HG03439 (cell line): Measurements from ENCODE around the gene FMO4.
"Not testable (repeated sequence)": the region's sequence is repeated elsewhere in the genome, so short reads cannot be mapped to it uniquely, and the experiment has no call there.

Experiments
- ATAC-seq: cut with Tn5 transposase; IDR thresholded peaks from one replicate; pipeline ENCODE4 v1.9.1; 2021; ENCODE audit warnings: mild to moderate bottlenecking, moderate library complexity; ENCODE audit not compliant: unreplicated experiment

FMO4 gene

DNA sequence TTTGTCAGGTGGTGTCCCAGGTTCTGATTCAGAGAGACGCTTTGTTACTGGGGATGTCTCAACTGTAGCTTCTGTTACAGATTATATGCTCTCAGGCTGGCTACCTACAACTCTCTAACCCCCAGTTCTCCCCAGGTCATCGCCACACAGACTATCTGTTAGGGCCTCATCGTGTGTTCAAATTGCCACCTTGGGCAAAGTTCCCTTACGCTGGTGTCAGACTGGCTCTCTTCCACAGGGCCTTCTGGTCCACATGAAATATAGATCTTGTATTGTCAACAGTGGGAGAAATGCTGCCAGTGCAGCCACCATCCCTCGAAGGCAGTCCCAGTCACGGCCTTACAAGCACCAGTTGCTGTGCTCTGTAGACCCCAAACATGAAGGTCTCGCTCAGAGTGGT lies 15.3 kb downstream of the FMO4 start:
- no peak for ATAC-seq

- no peak for ATAC-seq
These were observed 20.1 kb downstream of the FMO4 start for GRCh38 chr1:171334024-171334640.

DNA sequence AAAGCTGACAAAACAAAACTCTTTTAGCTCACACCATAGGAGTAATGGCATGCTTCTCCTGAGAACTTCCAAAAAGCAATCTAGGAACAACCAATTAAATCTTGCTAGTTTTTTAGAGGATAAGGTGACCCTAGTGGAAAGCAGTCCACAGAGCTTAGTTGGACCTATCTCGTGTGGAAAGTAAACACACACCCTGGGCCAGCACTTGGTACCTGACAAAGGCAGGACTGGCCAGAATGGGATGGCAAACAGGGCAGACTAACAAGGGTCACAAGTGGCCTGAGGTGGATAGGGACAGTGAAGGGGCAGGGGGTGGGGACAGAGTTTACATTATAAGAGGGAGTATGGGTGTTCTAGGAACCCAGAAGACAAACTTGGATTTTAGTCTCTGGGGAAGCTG lies 22.0 kb downstream of the FMO4 start:
- no peak for ATAC-seq

DNA sequence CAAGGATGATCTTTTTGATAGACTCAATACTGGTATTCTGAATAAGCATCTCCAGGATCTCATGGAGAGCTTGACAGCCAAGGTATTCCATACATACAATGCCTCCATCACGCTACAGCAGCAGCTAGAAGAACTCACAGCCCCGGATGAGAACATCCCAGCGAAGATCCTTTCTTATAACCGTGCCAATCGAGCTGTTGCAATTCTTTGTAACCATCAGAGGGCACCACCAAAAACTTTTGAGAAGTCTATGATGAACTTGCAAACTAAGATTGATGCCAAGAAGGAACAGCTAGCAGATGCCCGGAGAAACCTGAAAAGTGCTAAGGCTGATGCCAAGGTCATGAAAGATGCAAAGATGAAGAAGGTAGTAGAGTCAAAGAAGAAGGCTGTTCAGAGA lies 25.4 kb downstream of the FMO4 start:
- not testable (repeated sequence) for ATAC-seq

GRCh38 chr1:171343727-171344472 lies 29.9 kb downstream of the FMO4 start:
- no peak for ATAC-seq

DNA sequence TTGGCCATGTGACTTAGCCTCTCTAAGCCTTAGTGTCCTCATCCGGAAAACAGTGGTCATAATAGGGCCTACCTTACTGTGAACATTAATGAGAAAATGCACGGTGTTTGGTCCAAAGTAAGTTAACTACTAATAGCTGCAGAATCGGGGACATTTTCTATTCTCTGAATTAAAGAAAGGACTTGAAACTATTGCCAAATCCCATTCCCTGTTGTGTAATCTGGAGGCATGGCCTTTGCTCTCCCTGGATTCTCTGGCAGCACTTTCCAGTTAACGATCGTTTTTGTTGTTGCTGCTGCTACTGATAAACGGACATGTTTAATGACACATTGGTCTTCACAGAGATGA lies 30.5 kb downstream of the FMO4 start:
- ATAC-seq: no peak

DNA sequence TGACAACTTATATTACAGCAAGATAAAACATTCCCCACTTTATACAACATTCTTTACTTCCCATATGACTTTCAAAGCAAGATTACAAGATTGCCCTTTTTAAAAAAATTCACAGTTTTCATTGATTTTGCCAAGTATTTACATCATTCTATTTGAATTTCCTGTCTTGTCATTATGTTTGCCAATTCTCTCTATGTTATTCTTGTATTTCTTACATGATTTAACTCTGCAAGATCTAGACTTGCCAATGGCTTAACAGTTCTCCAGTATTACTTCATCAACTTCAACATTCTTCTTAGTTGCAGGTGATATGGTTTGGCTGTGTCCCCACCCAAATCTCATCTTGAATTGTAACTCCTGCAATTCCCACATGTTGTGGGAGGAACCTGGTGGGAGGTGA lies 31.6 kb downstream of the FMO4 start:
- no peak for ATAC-seq

- no peak for ATAC-seq
These were observed 32.9 kb downstream of the FMO4 start for GRCh38 chr1:171346881-171347280.

GRCh38 chr1:171350594-171350993 lies 36.6 kb downstream of the FMO4 start:
- no peak for ATAC-seq

- no peak for ATAC-seq
These were observed 38.0 kb downstream of the FMO4 start for GRCh38 chr1:171351961-171352360.

GRCh38 chr1:171352554-171352953 lies 38.6 kb downstream of the FMO4 start:
- no peak for ATAC-seq

GRCh38 chr1:171355727-171356126 lies 41.7 kb downstream of the FMO4 start:
- no peak for ATAC-seq

DNA sequence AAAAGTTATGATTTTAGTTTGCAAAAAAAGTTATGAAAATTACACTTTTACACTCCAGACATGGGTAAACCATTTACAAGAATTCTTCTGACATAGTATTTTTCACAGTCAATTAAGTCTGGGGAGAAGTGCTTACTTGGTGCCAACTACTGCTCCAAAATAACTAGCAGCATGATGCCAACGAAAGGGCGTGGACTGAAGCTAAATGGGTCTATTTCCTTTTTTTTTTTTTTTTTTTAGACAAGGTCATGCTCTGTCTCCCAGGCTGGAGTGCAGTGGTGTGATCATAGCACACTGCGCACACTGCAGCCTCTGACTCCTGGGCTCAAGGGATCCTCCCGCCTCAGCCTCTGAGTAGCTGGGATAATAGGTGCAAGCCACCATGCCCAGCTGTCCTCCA lies 43.2 kb downstream of the FMO4 start:
- no peak for ATAC-seq

DNA sequence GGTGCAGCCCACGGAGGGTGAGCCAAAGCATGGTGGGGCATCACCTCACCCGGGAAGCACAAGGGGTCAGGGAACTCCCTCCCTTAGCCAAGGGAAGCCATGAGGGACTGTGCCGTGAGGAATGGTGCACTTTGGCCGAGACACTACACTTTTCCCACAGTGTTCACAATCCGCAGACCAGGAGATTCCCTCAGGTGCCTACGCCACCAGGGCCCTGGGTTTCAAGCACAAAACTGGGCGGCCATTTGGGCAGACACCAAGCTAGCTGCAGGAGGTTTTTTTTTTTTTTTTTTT lies 45.3 kb downstream of the FMO4 start:
- not testable (repeated sequence) for ATAC-seq

DNA sequence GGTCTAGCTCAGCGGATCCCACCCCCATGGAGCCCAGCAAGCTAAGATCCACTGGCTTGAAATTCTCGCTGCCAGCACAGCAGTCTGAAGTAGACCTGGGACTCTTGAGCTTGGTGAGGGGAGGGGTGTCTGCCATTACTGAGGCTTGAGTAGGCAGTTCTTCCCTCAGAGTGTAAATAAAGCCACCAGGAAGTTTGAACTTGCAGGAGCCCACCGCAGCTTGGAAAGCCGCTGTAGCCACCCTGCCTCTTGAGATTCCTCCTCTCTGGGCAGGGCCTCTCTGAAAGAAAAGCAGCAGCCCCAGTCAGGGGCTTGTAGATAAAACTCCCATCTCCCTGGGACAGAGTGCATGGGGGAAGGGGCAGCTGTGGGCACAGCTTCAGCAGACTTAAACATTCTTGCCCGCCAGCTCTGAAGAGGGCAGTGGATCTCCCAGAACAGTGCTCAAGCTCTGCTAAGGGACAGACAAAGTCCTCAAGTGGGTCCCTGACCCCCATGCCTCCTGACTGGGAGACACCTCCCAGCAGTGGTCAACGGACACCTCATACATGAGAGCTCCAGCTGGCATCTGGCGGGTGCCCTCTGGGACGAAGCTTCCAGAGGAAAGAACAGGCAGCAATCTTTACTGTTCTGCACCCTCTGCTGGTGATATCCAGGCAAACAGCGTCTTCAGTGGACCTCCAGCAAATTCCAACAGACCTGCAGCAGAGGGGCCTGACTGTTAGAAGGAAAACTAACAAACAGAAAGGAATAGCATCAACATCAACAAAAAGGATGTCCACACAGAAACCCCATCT lies 45.9 kb downstream of the FMO4 start:
- not testable (repeated sequence) for ATAC-seq

DNA sequence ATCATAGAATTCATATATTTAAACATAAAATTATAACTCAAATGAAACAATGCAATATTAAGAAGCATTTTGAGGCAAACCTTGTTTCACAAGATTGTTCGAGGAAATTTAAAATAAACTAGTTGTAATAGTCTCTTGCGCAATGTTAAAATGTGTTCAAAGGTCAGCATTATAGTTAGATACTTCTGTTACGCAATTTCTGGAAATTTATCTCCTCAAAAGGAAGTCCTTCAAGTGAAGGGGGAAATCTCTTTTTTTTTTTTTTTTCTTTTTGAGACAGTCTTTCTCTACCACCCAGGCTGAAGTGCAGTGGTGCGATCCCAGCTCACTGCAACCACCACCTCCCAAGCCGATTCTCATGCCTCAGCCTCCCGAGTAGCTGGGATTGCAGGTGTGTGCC lies 52.1 kb downstream of the FMO4 start:
- ATAC-seq: no peak

GRCh38 chr1:171366816-171367215 lies 52.8 kb downstream of the FMO4 start:
- no peak for ATAC-seq

DNA sequence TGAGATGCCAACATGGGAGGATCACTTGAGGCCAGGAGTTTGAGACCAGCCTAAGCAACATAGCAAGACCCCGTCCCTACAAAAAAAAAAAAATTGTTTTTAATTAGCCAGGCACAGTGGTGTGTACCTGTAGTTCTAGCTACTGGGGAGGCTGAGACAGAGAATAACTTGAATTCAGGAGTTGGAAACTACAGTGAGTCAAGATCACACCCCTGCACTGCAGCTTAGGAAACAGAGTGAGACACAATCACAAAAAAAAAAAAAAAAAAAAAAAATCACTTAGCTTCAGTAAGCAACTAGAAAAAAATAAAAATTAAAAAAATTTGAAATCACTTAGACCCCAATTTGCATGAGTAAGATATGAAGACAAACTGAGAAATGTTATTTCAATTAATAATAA lies 53.5 kb downstream of the FMO4 start:
- ATAC-seq: no peak

DNA sequence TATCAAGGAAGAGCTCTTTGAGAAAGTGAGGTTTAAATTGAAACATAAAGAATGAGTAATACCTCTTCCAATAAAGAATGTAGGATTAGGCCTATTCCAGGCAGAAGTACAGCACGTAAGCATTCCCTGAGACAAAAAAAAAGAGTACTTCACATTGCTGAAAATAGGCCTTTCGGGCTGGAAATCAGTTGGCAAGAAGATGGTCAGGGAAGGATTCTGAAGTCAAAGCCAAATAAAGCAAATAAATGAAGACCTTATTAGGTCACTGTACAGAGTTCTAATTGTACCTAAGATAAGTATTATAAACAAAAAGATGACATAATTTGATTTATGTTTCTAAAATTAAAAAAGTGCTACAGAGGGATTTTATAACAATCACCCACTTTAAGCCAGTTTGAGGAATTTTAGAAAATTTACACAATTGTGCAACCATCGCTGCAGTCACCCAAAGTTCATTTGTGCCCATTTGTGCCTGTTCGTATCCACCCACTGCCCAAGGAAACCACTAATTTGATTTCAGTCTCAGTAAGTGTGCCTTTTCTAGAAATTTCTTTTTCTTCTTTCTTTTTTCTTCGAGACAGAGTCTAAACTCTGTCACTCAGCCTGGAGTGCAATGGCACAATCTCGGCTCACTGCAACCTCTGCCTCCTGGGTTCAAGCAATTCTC lies 58.6 kb downstream of the FMO4 start:
- ATAC-seq: no peak

DNA sequence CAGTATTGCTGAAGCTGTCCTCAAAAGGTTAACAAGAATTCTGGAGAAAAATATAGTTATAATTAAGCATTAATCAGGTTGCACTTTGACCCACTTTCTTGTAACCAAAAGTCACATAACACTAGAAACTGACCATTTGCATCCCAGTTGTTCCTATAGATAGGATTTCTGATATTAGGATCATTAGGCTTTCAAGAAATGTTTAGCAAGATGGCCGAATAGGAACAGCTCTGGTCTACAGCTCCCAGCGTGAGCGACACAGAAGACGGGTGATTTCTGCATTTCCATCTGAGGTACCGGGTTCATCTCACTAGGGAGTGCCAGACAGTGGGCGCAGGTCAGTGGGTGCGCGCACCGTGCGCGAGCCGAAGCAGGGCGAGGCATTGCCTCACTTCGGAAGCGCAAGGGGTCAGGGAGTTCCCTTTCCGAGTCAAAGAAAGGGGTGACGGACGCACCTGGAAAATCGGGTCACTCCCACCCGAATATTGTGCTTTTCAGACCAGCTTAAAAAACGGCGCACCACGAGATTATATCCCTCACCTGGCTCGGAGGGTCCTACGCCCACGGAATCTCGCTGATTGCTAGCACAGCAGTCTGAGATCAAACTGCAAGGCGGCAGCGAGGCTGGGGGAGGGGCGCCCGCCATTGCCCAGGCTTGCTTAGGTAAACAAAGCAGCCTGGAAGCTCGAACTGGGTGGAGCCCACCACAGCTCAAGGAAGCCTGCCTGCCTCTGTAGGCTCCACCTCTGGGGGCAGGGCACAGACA lies 59.6 kb downstream of the FMO4 start:
- ATAC-seq: not testable (repeated sequence)

DNA sequence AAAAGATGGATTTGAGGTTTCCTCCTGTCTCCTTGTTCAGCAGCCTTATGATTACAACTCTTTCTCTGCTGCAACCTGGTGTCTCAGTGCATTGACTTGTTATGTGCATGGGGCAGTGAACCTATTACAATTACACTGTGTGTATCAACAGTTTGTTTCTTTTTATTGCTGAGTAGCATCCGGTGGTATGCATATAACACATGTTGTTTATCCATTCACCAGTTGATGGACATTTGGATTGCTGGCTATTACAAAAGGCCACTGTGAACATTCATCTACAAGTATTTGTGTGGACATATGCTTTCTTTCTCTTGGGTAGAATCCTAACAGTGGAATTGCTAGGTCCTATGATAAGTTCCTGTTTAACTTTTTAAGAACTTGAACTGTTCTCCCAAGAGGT lies 65.9 kb downstream of the FMO4 start:
- ATAC-seq: no peak
